ENCODE results near the gene TIA1.

The TIA1 gene

GRCh38 chr2:70199320-70199864 is 49.0 kb downstream of the TIA1 start:
- Histone ChIP-seq H3K27ac (ENCODE audit: low read length) (no peak overlapping the region), H3K9me3 (ENCODE audit: insufficient read depth, low read length) (no peaks in the 10 kb centered on the region), H3K79me2 (ENCODE audit: low read length) (no peaks in the 10 kb centered on the region), H3K27me3 (ENCODE audit: low read depth, low read length) (no peaks in the 10 kb centered on the region), H3K36me3 (replicated peaks; ENCODE audit: low read depth, low read length) (no peaks in the 10 kb centered on the region), H4K20me1 (ENCODE audit: insufficient read depth, low read length) (no peaks in the 10 kb centered on the region), H3K4me3 (ENCODE audit: low read length) (no peak overlapping the region), H3K4me2 (ENCODE audit: low read length) (no peak overlapping the region), H3K4me1 (ENCODE audit: low read length) (no peaks in the 10 kb centered on the region), H2AFZ (ENCODE audit: low read depth, low read length) (no peak overlapping the region), H3K9ac (ENCODE audit: low read length) (no peak overlapping the region)
- no peak for TF ChIP-seq CTCF (IDR thresholded peaks at IDR 0.05; ENCODE audit: low read depth, low read length)
- TF ChIP-seq EZH2phosphoT487 (IDR thresholded peaks at IDR 0.05; ENCODE audit: low read depth) = no peak

- H3K4me3 ChIP-seq (ENCODE audit: low read length) = no peak overlapping the region
- no peaks in the 10 kb centered on the region for H3K36me3 ChIP-seq (replicated peaks; ENCODE audit: low read depth, low read length)
- H2AFZ ChIP-seq (ENCODE audit: low read depth, low read length) = no peak overlapping the region
- TF ChIP-seq EZH2phosphoT487 (IDR thresholded peaks at IDR 0.05; ENCODE audit: low read depth) (no peak), CTCF (IDR thresholded peaks at IDR 0.05; ENCODE audit: low read depth, low read length) (no peak)
- no peaks in the 10 kb centered on the region for H3K27me3 ChIP-seq (ENCODE audit: low read depth, low read length)
- no peaks in the 10 kb centered on the region for H3K9me3 ChIP-seq (ENCODE audit: insufficient read depth, low read length)
- H3K9ac ChIP-seq (ENCODE audit: low read length) = no peak overlapping the region
- H3K79me2 ChIP-seq (ENCODE audit: low read length) = peaks cover 8% of the 10 kb centered on the region
- no peak overlapping the region for H3K27ac ChIP-seq (ENCODE audit: low read length)
- peaks cover 7% of the 10 kb centered on the region; the same call in 1 of the 2 replicates for H3K4me1 ChIP-seq (ENCODE audit: low read length)
- H4K20me1 ChIP-seq (ENCODE audit: insufficient read depth, low read length) = no peaks in the 10 kb centered on the region
- H3K4me2 ChIP-seq (ENCODE audit: low read length) = no peak overlapping the region
Measured at GRCh38 chr2:70192516-70192915, 55.9 kb downstream of the TIA1 start.

GRCh38 chr2:70191244-70191735 is 57.1 kb downstream of the TIA1 start:
- Histone ChIP-seq H3K4me1 (ENCODE audit: low read length) (peaks cover 7% of the 10 kb centered on the region; the same call in 1 of the 2 replicates), H3K36me3 (replicated peaks; ENCODE audit: low read depth, low read length) (no peaks in the 10 kb centered on the region), H2AFZ (ENCODE audit: low read depth, low read length) (0 out of 2 replicates have a peak overlapping the region, but pooled peaks have one; percentile 60), H3K27me3 (ENCODE audit: low read depth, low read length) (no peaks in the 10 kb centered on the region), H3K4me2 (ENCODE audit: low read length) (peak overlapping the region; percentile 72), H3K79me2 (ENCODE audit: low read length) (peaks cover 8% of the 10 kb centered on the region), H3K4me3 (ENCODE audit: low read length) (peak overlapping the region; percentile 96), H3K9me3 (ENCODE audit: insufficient read depth, low read length) (no peaks in the 10 kb centered on the region), H3K9ac (ENCODE audit: low read length) (peak overlapping the region; percentile 86), H4K20me1 (ENCODE audit: insufficient read depth, low read length) (no peaks in the 10 kb centered on the region), H3K27ac (ENCODE audit: low read length) (peak overlapping the region; percentile 84)
- TF ChIP-seq EZH2phosphoT487 (IDR thresholded peaks at IDR 0.05; ENCODE audit: low read depth) = no peak
- no peak for TF ChIP-seq CTCF (IDR thresholded peaks at IDR 0.05; ENCODE audit: low read depth, low read length)

- Histone ChIP-seq H3K79me2 (ENCODE audit: low read length) (peaks cover 8% of the 10 kb centered on the region), H3K27ac (ENCODE audit: low read length) (peak within 1 kb of the TSS; percentile 84), H3K9me3 (ENCODE audit: insufficient read depth, low read length) (no peaks in the 10 kb centered on the region), H4K20me1 (ENCODE audit: insufficient read depth, low read length) (no peaks in the 10 kb centered on the region), H3K4me2 (ENCODE audit: low read length) (peak within 1 kb of the TSS; percentile 77), H3K27me3 (ENCODE audit: low read depth, low read length) (no peaks in the 10 kb centered on the region), H3K4me3 (ENCODE audit: low read length) (peak within 1 kb of the TSS; percentile 96), H3K4me1 (ENCODE audit: low read length) (peaks cover 7% of the 10 kb centered on the region; the same call in 1 of the 2 replicates), H2AFZ (ENCODE audit: low read depth, low read length) (peak within 1 kb of the TSS; percentile 92), H3K36me3 (replicated peaks; ENCODE audit: low read depth, low read length) (no peaks in the 10 kb centered on the region), H3K9ac (ENCODE audit: low read length) (peak within 1 kb of the TSS; percentile 86)
- TF ChIP-seq EZH2phosphoT487 (IDR thresholded peaks at IDR 0.05; ENCODE audit: low read depth) = no peak
- TF ChIP-seq CTCF (IDR thresholded peaks at IDR 0.05; ENCODE audit: low read depth, low read length) = no peak
Measured at GRCh38 chr2:70190418-70191243, 57.8 kb downstream of the TIA1 start, which contains the start of gene C2orf42. Gene C2orf42, minus strand, starts transcription at chr2:70191019. Its CDS starts 9,034 bp downstream, at chr2:70181985.
